GM12872 (cell line): Measurements from ENCODE around the gene CGA.

Source experiments
- CTCF ChIP-seq: IDR thresholded peaks from 3 replicates; pipeline ENCODE4 v1.5.1; 2011; ENCODE audit warnings: low read depth, mild to moderate bottlenecking, low read length, moderate library complexity; ENCODE audit not compliant: insufficient read depth

The CGA gene

GRCh38 chr6:87068795-87069194, 26.1 kb downstream of the CGA start:
- no peak for TF ChIP-seq CTCF

- TF ChIP-seq CTCF: peak; percentile 51
Measured at GRCh38 chr6:87066449-87067333, 28.2 kb downstream of the CGA start.

- TF ChIP-seq CTCF: no peak
Measured at GRCh38 chr6:87065117-87065516, 29.8 kb downstream of the CGA start.

- TF ChIP-seq CTCF: no peak
Measured at GRCh38 chr6:87059943-87060342, 35.0 kb downstream of the CGA start.

- no peak for TF ChIP-seq CTCF
Measured at GRCh38 chr6:87054143-87054833, 40.6 kb downstream of the CGA start.

GRCh38 chr6:87053312-87053711, 41.6 kb downstream of the CGA start:
- TF ChIP-seq CTCF: no peak

GRCh38 chr6:87049779-87050178, 45.1 kb downstream of the CGA start:
- no peak for TF ChIP-seq CTCF
